GM19238 (cell line): ENCODE data around the gene OR6B2.
"Not testable (repeated sequence)": the region's sequence is repeated elsewhere in the genome, so short reads cannot be mapped to it uniquely, and the experiment has no call there.

Source experiments
- DNase-seq: peaks from one replicate; pipeline ENCODE4 v3.0.0; 2011; ENCODE audit warnings: low spot score; ENCODE audit not compliant: insufficient read length

OR6B2 gene

DNA sequence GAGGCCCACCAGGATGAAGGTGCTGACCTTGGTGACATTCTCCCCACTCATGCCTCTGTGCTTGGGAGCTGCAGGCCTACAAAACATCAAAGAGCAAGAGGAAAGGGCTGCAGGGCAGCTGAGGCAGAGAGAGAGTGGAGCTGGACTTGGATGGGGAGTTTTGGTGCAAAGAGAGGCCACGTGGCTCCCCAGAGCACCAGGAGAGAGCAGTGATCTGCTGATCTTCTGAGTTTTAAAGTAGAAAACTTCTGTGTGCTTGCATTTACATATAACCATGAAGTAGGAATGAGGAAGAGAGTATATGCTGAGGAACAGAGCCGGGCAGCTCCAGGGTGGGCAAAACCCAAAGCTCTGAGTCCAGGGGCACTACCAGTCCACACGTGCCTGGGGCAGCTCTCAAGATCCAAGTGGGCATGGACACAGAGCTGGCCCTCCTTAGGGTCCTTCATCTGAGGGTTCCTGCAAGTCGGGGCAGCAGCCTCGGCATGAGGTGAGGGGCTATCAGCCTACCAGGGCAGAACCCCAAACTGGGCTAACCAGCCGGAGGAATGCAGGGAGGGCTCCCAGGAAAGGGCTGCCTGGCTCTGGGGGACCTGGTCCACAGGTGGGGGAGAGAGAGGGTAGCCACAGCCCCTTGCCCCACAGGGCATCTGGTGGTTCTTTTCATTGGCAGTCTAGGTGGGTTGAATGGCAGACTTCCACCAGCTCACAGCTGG is at the start of gene OR6B2:
OR6B2 (minus strand) TSS at position 51 of the 716 bp plus-strand sequence; CDS start at position 51, 0 bp downstream.
- DNase-seq, result no peak

DNA sequence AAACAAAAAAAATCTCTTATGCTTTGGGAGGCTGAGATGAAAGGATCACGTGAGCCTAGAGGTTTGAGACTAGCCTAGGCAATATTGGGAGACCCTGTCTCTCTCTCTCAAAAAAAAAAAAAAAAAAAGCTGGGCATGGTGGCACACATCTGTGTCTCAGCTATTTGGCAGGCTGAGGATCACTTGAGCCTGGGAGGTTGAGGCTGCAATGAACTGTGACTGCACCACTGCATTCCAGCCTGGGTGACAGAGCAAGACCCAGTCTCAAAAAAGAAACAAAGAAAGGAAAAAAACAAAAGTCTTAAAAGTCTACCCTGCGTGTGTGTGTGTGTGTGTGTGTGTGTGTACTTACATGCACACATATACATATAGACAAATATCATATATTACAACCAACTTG is 48.4 kb upstream of the OR6B2 start:
- DNase-seq, result no peak

DNA sequence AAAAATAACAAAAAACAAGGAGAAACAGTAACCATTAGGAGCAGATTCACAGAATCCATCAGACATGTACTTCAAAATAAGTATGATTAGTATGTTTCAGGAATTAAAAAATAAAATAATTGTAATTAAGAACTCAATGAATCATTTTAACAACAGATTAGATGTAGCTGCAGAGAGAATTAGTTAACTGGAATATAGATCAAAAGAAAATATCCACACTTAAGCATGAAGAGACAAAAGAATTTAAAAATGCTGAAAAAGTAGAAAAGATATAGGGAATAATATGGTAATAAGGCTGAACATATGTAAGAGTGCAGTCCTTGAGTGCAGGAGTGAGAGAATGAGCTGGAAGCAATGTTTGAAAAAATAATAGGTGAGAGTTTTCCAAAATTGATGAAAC is 47.2 kb upstream of the OR6B2 start:
- no peak for DNase-seq

DNA sequence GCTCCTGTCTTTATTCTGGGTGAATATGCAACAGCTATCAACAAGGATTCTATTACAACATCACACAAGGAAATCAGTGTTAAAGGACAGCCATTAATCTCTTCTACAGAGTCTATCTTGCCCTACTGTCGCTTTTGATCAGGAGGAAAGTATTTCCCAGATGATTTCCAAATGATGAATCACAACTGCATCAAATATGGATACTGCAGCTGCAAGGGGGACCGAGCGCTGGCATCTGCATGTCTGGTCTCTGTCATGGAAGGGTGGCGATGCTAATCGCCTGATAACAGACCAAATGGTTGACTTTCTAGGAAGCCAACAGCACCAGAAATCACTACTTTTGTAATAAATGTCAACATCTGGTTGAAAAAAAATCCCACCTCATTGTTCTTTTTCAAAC is 44.3 kb upstream of the OR6B2 start:
- no peak for DNase-seq

DNA sequence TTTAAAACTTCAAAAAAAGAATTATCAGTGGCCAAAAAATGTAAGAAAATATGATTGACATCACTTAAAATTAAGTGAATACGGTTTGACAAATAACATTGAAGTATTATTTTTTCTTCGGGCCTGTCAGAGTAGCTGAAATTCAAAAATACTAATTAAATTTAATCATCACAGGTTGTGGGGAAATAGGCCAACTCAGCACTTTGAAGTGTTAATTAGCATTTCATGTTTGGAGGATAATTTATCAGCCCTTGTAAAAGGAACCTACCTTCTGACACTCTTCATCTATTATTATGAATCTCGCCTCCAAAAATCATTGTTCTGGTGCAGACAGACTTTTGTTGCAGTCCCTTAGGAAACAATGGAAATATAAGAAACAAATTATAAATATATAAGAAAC is 40.7 kb upstream of the OR6B2 start:
- no peak for DNase-seq

DNA sequence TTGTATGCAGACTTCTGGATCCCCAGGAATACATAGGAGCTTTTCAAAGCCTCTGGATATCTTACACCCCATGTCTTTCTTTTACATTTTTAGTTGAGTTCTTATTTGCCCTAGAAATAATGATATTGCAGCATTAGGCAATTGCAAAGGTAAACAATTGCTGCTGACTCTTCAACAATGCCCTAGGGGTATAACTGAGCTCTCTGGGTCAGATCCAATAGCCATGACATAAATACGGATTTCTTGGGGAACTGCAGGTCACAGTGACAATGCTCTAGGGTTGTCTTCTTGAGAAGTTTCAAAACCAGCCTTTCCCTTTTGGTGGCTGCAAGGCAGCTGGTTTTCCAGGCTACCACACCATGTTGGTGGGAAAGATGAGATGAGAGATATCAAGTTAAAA is 39.6 kb upstream of the OR6B2 start:
- DNase-seq, result no peak

DNA sequence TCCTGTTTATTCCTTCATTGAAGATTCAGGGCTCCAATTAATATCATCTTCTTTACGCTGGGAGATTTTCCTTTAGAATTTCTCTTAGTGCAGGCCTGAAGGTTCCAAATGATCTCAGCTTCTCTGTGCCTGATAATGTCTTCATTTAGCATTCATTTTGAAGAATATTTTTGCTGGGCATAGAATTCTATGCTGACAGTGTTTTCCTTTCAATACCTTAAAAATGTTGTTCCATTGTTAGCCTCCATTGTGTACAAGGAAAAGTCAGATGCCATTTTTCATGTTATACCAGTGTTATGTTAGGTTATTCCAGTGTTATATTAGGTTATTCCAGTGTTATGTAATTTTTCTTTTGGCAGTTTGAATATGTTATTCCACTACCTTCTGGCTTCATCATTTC is 38.0 kb upstream of the OR6B2 start:
- no peak for DNase-seq

DNA sequence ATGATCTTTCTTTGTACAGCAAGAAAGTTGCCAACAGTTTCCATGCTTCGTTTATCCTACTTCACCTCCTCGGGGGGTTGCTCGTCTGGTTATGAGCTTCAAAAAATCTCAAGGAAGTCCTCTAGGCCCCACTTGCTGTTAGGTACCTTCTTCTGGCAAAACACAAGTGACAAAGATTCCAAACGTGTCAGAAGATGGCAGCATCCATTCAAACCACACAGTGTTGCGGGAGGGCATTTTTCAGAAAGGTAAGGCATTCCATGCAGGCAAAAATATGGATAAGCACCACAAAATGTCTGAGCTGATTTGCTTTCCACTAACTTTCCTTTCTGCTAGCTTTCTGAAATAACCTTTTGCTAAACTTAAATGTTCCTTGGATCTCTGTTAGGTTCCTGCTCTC is 36.3 kb upstream of the OR6B2 start:
- DNase-seq, result no peak

DNA sequence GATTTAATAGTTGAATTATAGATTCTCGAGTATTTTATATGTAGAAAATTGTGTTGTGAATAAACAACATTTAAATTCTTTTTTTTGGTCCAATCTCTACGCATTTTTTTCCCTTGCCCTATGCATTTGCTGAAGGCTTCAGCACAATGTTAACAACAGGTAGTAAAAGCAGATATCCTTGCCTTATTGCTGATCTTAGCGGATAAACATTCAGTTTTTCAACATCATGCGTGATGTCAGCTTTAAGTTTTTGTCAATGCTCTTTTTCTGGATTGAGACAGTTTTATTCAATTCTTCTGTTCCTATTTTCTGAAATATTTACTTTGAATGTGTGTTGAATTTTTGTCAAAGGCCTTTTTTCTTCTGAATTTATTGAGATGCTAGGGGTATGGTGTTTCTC is 34.7 kb upstream of the OR6B2 start:
- no peak for DNase-seq

DNA sequence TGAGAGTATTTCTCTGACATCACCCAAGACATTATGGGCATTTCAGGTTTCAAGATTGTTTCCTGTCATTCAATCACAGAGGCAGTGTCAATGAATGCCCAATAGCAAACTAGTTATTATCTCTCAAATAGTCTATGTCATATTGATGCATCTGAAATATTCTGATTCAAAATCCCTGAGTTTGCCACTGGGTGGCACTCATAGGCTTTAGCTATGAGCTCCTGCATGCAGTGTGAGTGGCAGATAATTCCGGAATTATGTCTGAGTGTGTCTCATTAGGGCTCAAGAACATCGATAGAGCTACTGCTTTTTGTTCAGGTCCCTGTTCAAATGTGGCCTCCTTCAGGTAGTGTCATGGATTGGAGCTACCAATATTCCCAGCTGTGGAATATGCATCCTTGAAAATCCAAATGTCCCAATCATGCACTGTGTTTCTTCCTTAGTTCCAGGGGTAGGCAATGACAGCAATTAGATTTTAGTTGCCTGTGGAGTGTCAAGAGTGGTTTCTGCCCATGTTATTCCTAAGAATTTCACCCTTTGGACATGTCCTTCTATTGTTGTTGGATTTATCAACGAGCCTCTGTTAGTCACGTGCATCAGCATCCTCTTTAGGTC is 30.9 kb upstream of the OR6B2 start:
- DNase-seq, result peak; percentile 13

DNA sequence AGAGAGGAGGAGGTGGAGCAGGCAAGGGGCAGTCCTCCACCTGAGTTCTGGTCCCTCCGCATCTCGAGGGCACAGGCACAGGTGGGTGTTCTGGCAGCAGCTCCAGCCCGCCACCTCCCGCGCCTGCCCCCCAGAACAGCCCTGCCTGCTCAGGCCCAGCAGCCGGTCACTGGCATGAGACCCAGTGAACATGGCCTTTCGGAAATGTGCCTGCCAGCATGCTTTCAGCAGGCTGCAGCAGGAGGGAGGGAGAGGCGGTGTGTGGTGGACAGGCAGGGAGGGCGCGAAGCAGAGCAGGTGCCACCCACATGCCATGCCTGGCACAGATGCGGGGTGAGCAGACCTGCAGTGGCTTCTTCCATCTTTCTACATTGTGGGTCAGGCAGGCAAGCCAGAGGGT is 26.4 kb upstream of the OR6B2 start:
- no peak for DNase-seq

DNA sequence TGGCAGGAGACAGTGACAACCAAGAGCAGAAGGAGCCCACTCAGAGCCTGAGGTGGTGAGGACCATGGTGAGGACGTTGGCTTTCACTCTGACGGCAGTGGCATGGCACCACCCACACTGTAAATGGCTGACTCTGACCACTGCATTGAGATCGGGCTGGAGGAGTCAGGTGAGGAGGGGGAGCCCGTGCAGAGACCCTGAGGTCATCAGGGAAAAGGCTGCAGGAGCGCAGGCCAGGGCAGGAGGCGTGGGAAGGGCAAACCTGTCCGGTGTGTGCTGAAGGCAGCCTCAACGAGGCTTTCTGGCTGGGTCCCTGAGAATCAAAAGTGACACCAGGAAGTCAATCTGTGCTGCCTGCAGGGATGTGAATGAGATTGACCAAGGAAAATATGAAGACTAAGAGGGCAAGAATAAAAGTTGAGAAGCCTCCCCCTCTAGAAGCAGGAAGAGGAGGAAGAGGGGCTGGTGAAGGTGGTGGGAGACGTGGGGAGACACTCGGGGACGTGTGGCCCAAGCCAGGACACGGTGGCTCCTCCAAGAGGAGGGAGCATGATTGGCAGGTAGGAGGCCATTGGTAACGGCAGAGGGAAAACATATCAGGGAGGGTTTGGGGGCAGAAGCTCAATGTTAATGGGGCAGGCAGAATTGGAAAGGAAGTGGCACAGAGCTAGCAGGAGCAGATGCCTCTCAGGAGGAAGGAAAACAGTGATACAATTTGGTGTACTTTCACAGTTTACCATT is 25.1 kb upstream of the OR6B2 start:
- DNase-seq, result no peak

DNA sequence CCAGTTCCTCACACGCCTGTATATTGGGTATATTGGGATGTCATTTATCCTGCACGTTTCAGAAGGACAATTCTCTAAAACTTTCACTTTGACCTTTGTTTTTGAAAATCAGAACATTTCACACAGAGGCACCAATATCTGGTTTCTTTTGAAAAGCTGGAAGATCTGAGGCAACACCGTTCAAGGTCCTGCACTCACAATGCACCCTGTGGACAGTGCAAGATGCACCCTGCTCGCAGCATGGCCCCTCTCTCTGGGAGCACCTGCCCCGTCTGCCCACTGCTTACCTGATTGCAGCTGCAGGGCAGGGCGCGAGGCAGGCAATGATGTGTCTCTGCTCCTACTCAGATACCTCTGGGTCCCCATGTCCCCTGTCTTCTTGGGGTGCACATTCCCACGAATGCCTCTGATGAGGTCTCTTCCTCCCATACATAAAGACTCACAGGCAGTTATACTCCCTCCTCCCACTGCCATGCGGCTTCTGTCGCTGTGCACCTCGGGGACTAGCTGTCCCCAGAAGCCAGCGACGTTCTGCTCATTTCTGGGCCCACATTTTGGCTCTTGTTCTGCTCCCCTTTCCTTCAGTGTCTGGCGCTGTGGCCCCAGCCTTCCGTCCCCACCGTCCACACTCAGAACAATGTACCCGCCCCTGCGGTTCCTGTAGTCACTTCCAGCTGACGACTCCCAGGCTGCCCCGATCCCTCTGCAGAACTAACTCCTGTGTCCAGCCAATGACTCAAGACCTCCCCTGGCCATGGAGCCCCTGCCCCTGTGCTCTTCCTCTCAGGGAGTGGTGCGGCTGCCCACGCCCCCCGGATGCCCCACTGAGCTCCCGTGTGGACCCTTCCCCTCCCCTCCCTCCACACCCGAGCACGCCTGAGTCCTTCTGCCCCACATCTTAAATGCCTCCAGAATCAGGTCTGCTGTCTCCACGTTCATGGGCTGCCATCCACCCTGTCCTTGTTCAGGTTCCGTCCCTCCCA is 23.2 kb upstream of the OR6B2 start, which contains the start of gene OR6B3:
OR6B3 (minus strand) TSS at position 349 of the 983 bp plus-strand sequence.
- DNase-seq, result no peak

DNA sequence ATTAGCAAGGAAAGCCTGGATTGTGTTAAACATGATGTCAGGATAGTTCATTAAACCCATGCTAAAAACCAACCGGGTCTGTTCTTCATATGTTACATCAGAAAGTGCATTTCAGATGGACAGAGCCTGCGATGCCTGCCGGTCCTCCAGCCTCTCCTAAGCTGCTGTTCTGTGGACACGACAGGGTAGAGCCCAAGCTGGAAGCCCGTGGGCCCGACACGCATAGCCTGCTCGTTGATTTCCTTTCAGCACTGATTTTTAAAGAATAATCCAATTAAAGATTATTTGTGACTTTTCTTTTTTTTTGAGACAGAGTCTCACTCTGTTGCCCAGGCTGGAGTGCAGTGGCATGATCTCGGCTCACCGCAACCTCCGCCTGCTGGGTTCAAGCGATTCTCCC is 22.3 kb upstream of the OR6B2 start:
- DNase-seq, result no peak

DNA sequence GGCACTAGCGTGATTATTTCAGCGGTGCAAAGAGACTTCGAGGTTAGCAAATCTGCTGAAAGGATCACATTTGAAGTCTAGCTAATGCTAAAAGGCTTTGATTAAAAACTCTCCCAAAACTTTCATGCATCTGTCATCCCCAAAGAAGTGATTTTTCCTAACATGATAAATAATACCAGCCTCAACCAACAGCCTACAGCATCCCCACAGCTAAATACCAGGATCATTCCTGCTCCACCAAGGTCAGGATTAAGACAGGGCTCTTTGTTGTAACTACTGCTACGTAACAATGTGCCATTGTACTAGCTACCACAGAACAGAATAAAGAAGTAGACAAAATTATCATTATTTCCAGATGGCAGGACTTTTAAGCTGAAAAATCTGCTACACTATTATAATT is 21.5 kb upstream of the OR6B2 start:
- no peak for DNase-seq

DNA sequence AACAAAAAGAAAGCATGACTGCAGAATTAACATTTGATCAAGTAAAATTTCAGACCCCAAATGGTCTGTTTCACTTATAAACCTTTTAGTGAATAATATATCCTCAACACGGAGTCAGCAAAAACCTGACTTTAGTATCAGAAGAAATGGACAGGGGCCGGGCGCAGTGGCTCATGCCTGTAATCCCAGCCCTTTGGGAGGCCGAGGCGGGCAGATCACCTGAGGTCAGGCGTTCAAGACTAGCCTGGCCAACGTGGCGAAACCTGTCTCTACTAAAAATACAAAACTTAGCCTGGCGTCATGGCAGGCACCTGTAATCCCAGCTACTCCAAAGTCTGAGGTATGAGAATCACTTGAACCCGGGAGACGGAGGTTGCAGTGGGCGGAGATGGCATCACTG is 20.0 kb upstream of the OR6B2 start:
- DNase-seq, result no peak

DNA sequence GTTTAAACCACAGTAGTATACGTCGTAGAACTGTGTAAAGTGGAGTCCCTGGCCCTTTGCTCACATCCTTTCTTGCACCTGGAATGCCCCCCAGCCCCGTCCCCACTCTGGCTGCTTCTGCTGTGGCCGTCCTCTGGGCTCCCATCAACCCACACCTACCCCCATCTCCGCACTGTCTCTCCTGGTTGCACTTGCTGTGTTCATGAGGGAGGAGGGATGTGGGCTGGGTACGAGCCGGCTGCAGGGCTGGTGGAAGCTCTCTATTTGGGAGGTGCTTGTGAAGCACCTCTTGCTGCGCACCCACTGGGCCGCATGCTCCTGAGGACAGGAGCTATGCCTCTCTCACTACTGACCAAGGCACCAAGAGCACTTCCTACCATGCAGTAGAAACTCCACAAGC is 18.0 kb upstream of the OR6B2 start:
- no peak for DNase-seq

DNA sequence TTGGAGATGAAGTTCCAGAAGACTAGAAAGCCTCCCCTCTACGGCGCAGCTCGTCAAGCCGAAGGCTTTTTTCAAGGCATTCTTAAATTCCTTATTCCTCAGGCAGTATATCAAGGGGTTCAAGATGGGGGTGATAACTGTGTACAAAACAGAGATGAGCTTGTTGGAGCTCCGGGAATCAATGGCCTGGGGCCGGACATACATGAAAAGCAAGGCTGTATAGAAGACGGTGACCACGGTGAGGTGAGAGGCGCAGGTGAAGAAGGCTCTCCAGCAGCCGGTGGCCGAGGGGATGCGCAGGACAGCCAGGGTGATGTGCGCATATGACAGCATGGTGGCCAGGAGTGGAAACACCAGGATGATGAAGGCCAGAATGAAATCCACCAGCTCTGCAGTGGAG is 14.9 kb upstream of the OR6B2 start:
- DNase-seq, result no peak

DNA sequence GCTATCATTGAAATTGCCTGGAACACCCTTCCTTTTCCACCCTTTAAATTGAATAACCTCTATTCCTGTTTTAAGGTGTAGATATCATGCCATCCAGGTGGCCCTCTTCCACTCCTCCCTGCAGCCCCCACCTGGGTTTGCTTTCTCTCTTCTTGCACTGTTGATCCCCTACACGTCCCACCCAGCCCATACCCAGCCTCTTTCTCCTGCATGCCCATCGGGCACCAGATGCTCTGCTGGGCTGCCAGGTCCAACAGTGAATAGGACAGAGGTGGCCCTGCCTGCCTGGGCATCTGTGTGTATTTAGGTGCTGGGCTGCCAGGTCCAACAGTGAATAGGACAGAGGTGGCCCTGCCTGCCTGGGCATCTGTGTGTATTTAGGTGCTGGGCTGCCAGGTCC is 13.9 kb upstream of the OR6B2 start:
- DNase-seq, result not testable (repeated sequence)

DNA sequence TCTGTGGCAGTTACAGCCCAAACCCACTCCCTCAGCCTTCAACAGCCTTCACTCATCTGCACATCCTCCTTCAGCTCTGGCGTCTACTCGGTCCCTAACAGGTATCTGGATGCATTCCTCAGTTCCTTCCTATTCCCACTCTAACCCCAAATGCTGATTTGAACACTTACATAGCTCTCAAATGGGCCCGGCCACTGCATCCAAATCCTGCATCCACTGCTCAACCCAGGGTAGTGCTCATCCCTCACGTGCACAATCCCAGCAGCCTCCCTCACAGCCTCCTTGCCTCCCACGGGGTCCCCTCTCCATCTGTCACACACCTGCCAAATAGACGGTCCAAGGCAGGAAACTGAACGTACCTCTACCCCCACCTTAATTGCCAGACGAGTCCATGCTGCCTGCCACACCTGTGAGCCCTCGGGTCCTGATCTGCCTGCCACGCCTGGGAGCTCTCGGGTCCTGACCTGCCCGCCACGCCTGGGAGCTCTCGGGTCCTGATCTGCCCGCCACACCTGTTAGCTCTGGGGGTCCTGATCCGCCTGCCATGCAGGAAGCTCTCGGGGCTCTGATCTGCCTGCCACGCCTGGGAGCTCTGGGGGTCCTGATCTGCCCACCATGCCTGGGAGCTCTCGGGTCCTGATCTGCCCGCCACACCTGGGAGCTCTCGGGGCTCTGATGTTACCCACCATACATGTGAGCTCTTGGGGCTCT is 13.2 kb upstream of the OR6B2 start:
- DNase-seq, result no peak

DNA sequence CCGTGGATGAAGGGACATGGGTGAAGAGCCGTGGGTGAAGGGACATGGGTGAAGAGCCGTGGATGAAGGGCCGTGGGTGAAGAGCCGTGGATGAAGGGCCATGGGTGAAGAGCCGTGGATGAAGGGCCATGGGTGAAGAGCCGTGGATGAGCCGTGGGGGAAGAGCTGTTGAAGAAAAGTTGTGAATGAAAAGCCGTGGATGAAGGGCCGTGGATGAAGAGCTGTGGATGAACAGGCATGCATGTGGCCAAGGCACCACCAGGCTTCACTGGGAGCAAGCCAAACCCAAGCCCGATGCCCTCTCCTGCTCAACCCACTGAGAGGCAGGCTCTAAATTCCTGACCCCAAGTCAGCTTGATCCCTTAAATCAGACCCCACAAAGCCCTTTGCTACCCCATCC is 12.5 kb upstream of the OR6B2 start:
- DNase-seq, result no peak
